CD14-positive monocyte (primary cell): ENCODE data around the gene P4HA1. TPM values are rescaled to one million over a fixed set of nuclear protein-coding genes. Genes with fewer than 3 reads are reported as not detected.

ENCODE experiments used
- DNase-seq, 3 donors: peaks; one replicate each; pipeline ENCODE4 v3.0.0-alpha.2; 2011 to 2022
- H2AFZ ChIP-seq: 2 replicates; pipeline ENCODE4 v1.6.0; 2012; ENCODE audit warnings: mild to moderate bottlenecking, low read depth, low read length, inconsistent platforms; ENCODE audit not compliant: insufficient read depth, poor library complexity, severe bottlenecking
- H3K27ac ChIP-seq, 2 donors: 1 replicate in 1 of 2; 2 replicates in 1 of 2; pipeline ENCODE4 v1.5.1; 2012 to 2013; ENCODE audit warnings: low read length in 2 of 2, control low read depth in 1 of 2, inconsistent platforms in 1 of 2, low read depth in 1 of 2, mild to moderate bottlenecking in 1 of 2
- H3K27me3 ChIP-seq, 2 donors: one replicate each; pipeline versions ENCODE4 v1.6.0 to v1.6.1; 2011 to 2013; ENCODE audit warnings: low read length in 2 of 2; ENCODE audit not compliant: control insufficient read depth in 2 of 2, insufficient read depth in 2 of 2
- H3K36me3 ChIP-seq, 2 donors: replicated peaks in 1 of 2; 1 replicate in 1 of 2; 2 replicates in 1 of 2; pipeline versions ENCODE4 v1.5.1 to v1.6.1; 2012 to 2013; ENCODE audit warnings: low read length in 2 of 2, control low read depth in 1 of 2, inconsistent platforms in 1 of 2, mild to moderate bottlenecking in 1 of 2; ENCODE audit not compliant: insufficient read depth in 2 of 2, control insufficient read depth in 1 of 2
- H3K4me1 ChIP-seq, 2 donors: 1 replicate in 1 of 2; 2 replicates in 1 of 2; pipeline versions ENCODE4 v1.5.1 to v1.6.1; 2012 to 2013; ENCODE audit warnings: low read length in 2 of 2, control low read depth in 1 of 2, inconsistent platforms in 1 of 2, mild to moderate bottlenecking in 1 of 2, moderate library complexity in 1 of 2; ENCODE audit not compliant: insufficient read depth in 2 of 2, control insufficient read depth in 1 of 2
- H3K4me2 ChIP-seq: replicated peaks from 2 replicates; pipeline ENCODE3; 2012; ENCODE audit warnings: low read length, moderate library complexity, mild to moderate bottlenecking; ENCODE audit not compliant: poor library complexity, severe bottlenecking; ENCODE audit errors: extremely low read depth
- H3K4me3 ChIP-seq, 3 experiments: fragments of 200-600 bp in 1 of 3; sonication (generic) in 1 of 3; replicated peaks in 1 of 3; 1 replicate in 2 of 3; 2 replicates in 1 of 3; pipeline ENCODE4 v1.5.1; 2011 to 2013; ENCODE audit warnings: low read length in 3 of 3, mild to moderate bottlenecking in 3 of 3, control low read depth in 2 of 3, low read depth in 2 of 3, inconsistent platforms in 1 of 3, moderate library complexity in 1 of 3
- H3K79me2 ChIP-seq: 2 replicates; pipeline ENCODE4 v1.6.0; 2012; ENCODE audit warnings: mild to moderate bottlenecking, control low read depth, inconsistent platforms, low read length, moderate library complexity; ENCODE audit not compliant: insufficient read depth
- H3K9ac ChIP-seq: 2 replicates; pipeline ENCODE4 v1.6.0; 2017; ENCODE audit warnings: low read length, mild to moderate bottlenecking; ENCODE audit not compliant: insufficient read depth, poor library complexity, severe bottlenecking
- H3K9me3 ChIP-seq, 2 donors: replicated peaks in 1 of 2; 1 replicate in 1 of 2; 2 replicates in 1 of 2; pipeline versions ENCODE4 v1.5.1 to v1.6.1; 2012 to 2013; ENCODE audit warnings: low read length in 2 of 2, control low read depth in 1 of 2; ENCODE audit not compliant: control insufficient read depth in 1 of 2, insufficient read depth in 1 of 2
- H4K20me1 ChIP-seq: 2 replicates; pipeline ENCODE4 v1.6.0; 2012; ENCODE audit warnings: mild to moderate bottlenecking, low read length, control low read depth, moderate library complexity; ENCODE audit not compliant: insufficient read depth
- H3K27ac Mint-ChIP-seq, 7 donors: one replicate each; pipeline ENCODE4 v1.8.0; 2020; ENCODE audit warnings: mild to moderate bottlenecking in 7 of 7, mixed read lengths in 7 of 7, moderate library complexity in 6 of 7, inconsistent platforms in 2 of 7
- H3K27me3 Mint-ChIP-seq, 3 donors: one replicate each; pipeline ENCODE4 v1.8.0; 2021 to 2022; ENCODE audit warnings: low read depth in 3 of 3, mild to moderate bottlenecking in 3 of 3, mixed read lengths in 3 of 3, moderate library complexity in 3 of 3, inconsistent platforms in 1 of 3
- H3K36me3 Mint-ChIP-seq, 2 donors: one replicate each; pipeline ENCODE4 v1.8.0; 2020; ENCODE audit warnings: mixed read lengths in 2 of 2, inconsistent platforms in 1 of 2, mild to moderate bottlenecking in 1 of 2
- H3K4me1 Mint-ChIP-seq: one replicate; pipeline ENCODE4 v1.8.0; 2020; ENCODE audit warnings: mild to moderate bottlenecking, mixed read lengths
- H3K4me3 Mint-ChIP-seq, 2 donors: one replicate each; pipeline ENCODE4 v1.8.0; 2020; ENCODE audit warnings: mild to moderate bottlenecking in 2 of 2, mixed read lengths in 2 of 2, moderate library complexity in 1 of 2
- H3K9me3 Mint-ChIP-seq, 7 donors: one replicate each; pipeline ENCODE4 v1.8.0; 2020 to 2022; ENCODE audit warnings: mixed read lengths in 7 of 7, mild to moderate bottlenecking in 6 of 7, moderate library complexity in 6 of 7, inconsistent platforms in 2 of 7
- CTCF ChIP-seq: fragments of 200-600 bp; IDR thresholded peaks from one replicate; pipeline ENCODE4 v1.8.0; 2022; ENCODE audit warnings: antibody characterized with exemption, mild to moderate bottlenecking
- WGBS: methylation state at CpG from one replicate; pipeline ENCODE4 v1.1.5; 2013; ENCODE audit warnings: missing lambda C conversion rate; ENCODE audit not compliant: insufficient coverage; 5-methylcytosine and 5-hydroxymethylcytosine counted together
- intact Hi-C, 2 donors: fragments of 100-400 bp; cut with micrococcal nuclease; formaldehyde crosslinking; loops; one replicate each; pipeline versions ENCODE4 v1.15.0 to v1.15.1; 2023
- polyA plus RNA-seq, 3 donors: library from polyadenylated mRNA; depleted of rRNA in 1 of 3; unstranded in 2 of 3; stranded (reverse) in 1 of 3; fragments of 300-500 nt in 2 of 3; fragments of >200 nt in 1 of 3; fragmentation: Illumina TruSeq in 2 of 3; gene quantifications; 1 replicate in 2 of 3; 2 replicates in 1 of 3; pipeline ENCODE4 v1.2.3, GENCODE V29; 2012 to 2021

Gene P4HA1
- polyA plus RNA-seq, 3 donors, result 20.1 to 44.3 (median 43.9) TPM

GRCh38 chr10:73075829-73076228 lies 20.8 kb downstream of the P4HA1 start:
- peaks cover 30 to 40% of the 10 kb centered on the region in 2 donors for H3K36me3 Mint-ChIP-seq
- H3K27ac Mint-ChIP-seq, result no peak overlapping the region
- H3K4me3 Mint-ChIP-seq, result no peak overlapping the region
- intact Hi-C loops, result no loop called here
- DNase-seq, result no peak
- Histone ChIP-seq H3K4me2 (no peak overlapping the region), H4K20me1 (peaks cover 45% of the 10 kb centered on the region), H3K9ac (no peak overlapping the region), H3K79me2 (peaks cover 34% of the 10 kb centered on the region), H3K27me3 (no peaks in the 10 kb centered on the region), H3K4me3 (no peak overlapping the region), H2AFZ (no peak overlapping the region), H3K4me1 (peaks cover 3 to 10% of the 10 kb centered on the region in 2 donors), H3K9me3 (no peaks in the 10 kb centered on the region), H3K27ac (no peak overlapping the region), H3K36me3 (peaks cover 33 to 35% of the 10 kb centered on the region in 2 donors)
- H3K4me1 Mint-ChIP-seq, result peaks cover 13% of the 10 kb centered on the region
- H3K27me3 Mint-ChIP-seq, result peaks cover 0 to 2% (median 0%) of the 10 kb centered on the region in 3 donors
- TF ChIP-seq CTCF, result no peak
- H3K9me3 Mint-ChIP-seq, result no peaks in the 10 kb centered on the region
- no CpG with 5 or more reads among the region's 3 CpGs for WGBS

- Mint-ChIP-seq H3K9me3 (no peaks in the 10 kb centered on the region), H3K27ac (no peak overlapping the region)
These were observed 23.0 kb downstream of the P4HA1 start for GRCh38 chr10:73073627-73074026.

More at GRCh38 chr10:73073627-73074026, 23.0 kb downstream of the P4HA1 start:
- TF ChIP-seq CTCF, result no peak
- peaks cover 13% of the 10 kb centered on the region for H3K4me1 Mint-ChIP-seq
- H3K79me2 ChIP-seq, result peaks cover 19% of the 10 kb centered on the region
- peaks cover 42 to 55% of the 10 kb centered on the region in 2 donors for H3K36me3 Mint-ChIP-seq
- intact Hi-C loops, result no loop called here
- H3K27ac ChIP-seq, result no peak overlapping the region
- peaks cover 0 to 2% (median 0%) of the 10 kb centered on the region in 3 donors for H3K27me3 Mint-ChIP-seq
- H3K4me3 Mint-ChIP-seq, result no peak overlapping the region
- H3K4me2 ChIP-seq, result no peak overlapping the region
- H3K4me3 ChIP-seq, result no peak overlapping the region
- H2AFZ ChIP-seq, result no peak overlapping the region
- peaks cover 28% of the 10 kb centered on the region for H4K20me1 ChIP-seq
- peaks cover 3 to 10% of the 10 kb centered on the region in 2 donors for H3K4me1 ChIP-seq
- peaks cover 45 to 54% of the 10 kb centered on the region in 2 donors for H3K36me3 ChIP-seq
- DNase-seq, result no peak
- H3K27me3 ChIP-seq, result no peaks in the 10 kb centered on the region
- no peak overlapping the region for H3K9ac ChIP-seq
- H3K9me3 ChIP-seq, result no peaks in the 10 kb centered on the region
